MM.1S (cell line): ENCODE measurements around the gene UBE2S.

Experiments
- EZH2phosphoT487 ChIP-seq: fragments of 300-600 bp; sonication (generic); IDR thresholded peaks from 2 replicates; pipeline ENCODE4 v1.6.1; 2018; ENCODE audit warnings: antibody characterized with exemption, low read length
- TF ChIP-seq, protein P1 (sequence below): fragments of 300-600 bp; sonication (generic); IDR thresholded peaks from 2 replicates; pipeline ENCODE4 v1.5.1; 2016; ENCODE audit warnings: antibody characterized with exemption, low read length, mixed read lengths

- TF ChIP-seq, protein P1, sequence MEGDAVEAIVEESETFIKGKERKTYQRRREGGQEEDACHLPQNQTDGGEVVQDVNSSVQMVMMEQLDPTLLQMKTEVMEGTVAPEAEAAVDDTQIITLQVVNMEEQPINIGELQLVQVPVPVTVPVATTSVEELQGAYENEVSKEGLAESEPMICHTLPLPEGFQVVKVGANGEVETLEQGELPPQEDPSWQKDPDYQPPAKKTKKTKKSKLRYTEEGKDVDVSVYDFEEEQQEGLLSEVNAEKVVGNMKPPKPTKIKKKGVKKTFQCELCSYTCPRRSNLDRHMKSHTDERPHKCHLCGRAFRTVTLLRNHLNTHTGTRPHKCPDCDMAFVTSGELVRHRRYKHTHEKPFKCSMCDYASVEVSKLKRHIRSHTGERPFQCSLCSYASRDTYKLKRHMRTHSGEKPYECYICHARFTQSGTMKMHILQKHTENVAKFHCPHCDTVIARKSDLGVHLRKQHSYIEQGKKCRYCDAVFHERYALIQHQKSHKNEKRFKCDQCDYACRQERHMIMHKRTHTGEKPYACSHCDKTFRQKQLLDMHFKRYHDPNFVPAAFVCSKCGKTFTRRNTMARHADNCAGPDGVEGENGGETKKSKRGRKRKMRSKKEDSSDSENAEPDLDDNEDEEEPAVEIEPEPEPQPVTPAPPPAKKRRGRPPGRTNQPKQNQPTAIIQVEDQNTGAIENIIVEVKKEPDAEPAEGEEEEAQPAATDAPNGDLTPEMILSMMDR: no peak
- TF ChIP-seq EZH2phosphoT487: no peak
These were observed 21.7 kb downstream of the UBE2S start, which contains the start of gene RPL28 for GRCh38 chr19:55385724-55386492.
